K562 (cell line): ENCODE results near the gene RYR1. TPM values are rescaled to one million over a fixed set of nuclear protein-coding genes. Genes with fewer than 3 reads are reported as not detected.

Source experiments
- ADNP ChIP-seq: fragments of 200-800 bp; sonication (Bioruptor generic); IDR thresholded peaks from 2 replicates; pipeline ENCODE4 v1.6.1; 2016; ENCODE audit warnings: missing genetic modification characterization, missing compliant biosample characterization
- GTF2B ChIP-seq: IDR thresholded peaks from 2 replicates; pipeline ENCODE4 v1.6.1; 2011; ENCODE audit not compliant: insufficient read length; ENCODE audit errors: extremely low read depth
- HOXB6 ChIP-seq: fragments of 250-450 bp; sonication (Bioruptor Pico); IDR thresholded peaks from 2 replicates; pipeline ENCODE4 v1.5.1; 2022; ENCODE audit warnings: mild to moderate bottlenecking, borderline replicate concordance
- KLF13 ChIP-seq: fragments of 450-650 bp; IDR thresholded peaks from 2 replicates; pipeline ENCODE4 v1.6.1; 2016; ENCODE audit warnings: missing genetic modification characterization, low read depth, mild to moderate bottlenecking, missing compliant biosample characterization, moderate library complexity, borderline replicate concordance
- MIER1 ChIP-seq: fragments of 450-650 bp; IDR thresholded peaks from 2 replicates; pipeline ENCODE4 v1.6.1; 2016; ENCODE audit warnings: antibody characterized with exemption, mild to moderate bottlenecking, low read depth
- NKRF ChIP-seq: fragments of 450-650 bp; IDR thresholded peaks from 2 replicates; pipeline ENCODE4 v1.6.1; 2016; ENCODE audit warnings: borderline replicate concordance
- OTX1 ChIP-seq: fragments of 450-650 bp; formaldehyde crosslinking; IDR thresholded peaks from 2 replicates; pipeline ENCODE4 v1.4.0; 2022; ENCODE audit warnings: mild to moderate bottlenecking
- POLR2H ChIP-seq: IDR thresholded peaks from 2 replicates; pipeline ENCODE4 v1.6.1; 2016; ENCODE audit warnings: missing genetic modification characterization, low read depth, mild to moderate bottlenecking, control low read depth, missing compliant biosample characterization, moderate library complexity
- TAF9B ChIP-seq: fragments of 450-650 bp; IDR thresholded peaks from 2 replicates; pipeline ENCODE4 v1.6.1; 2018; ENCODE audit warnings: mild to moderate bottlenecking; ENCODE audit not compliant: partially characterized antibody
- TCF7L2 ChIP-seq: fragments of 150-350 bp; IDR thresholded peaks from 2 replicates; pipeline ENCODE4 v1.6.1; 2016; ENCODE audit warnings: low read depth, mild to moderate bottlenecking, low read length, moderate library complexity
- TSHZ1 ChIP-seq: fragments of 250-450 bp; sonication (Bioruptor Pico); IDR thresholded peaks from 2 replicates; pipeline ENCODE4 v1.4.0; 2020; ENCODE audit warnings: mild to moderate bottlenecking, moderate library complexity
- ZBTB8A ChIP-seq: fragments of 450-650 bp; IDR thresholded peaks from 2 replicates; pipeline ENCODE4 v1.6.1; 2018; ENCODE audit warnings: mild to moderate bottlenecking, moderate library complexity; ENCODE audit not compliant: partially characterized antibody
- ZC3H8 ChIP-seq: fragments of 450-650 bp; IDR thresholded peaks from 2 replicates; pipeline ENCODE4 v1.6.1; 2017
- ZFP36 ChIP-seq: fragments of 150-350 bp; IDR thresholded peaks from 2 replicates; pipeline ENCODE4 v1.6.1; 2018; ENCODE audit warnings: low read length, low read depth; ENCODE audit not compliant: partially characterized antibody
- ZNF184 ChIP-seq: sonication (generic); formaldehyde crosslinking; IDR thresholded peaks from 2 replicates; pipeline ENCODE4 v1.5.0; 2020; ENCODE audit warnings: missing genetic modification reagents
- ZNF76 ChIP-seq: fragments of 250-450 bp; sonication (Bioruptor Pico); IDR thresholded peaks from 2 replicates; pipeline ENCODE4 v1.4.0; 2020; ENCODE audit warnings: mild to moderate bottlenecking, moderate library complexity, borderline replicate concordance
- polyA plus RNA-seq, 8 experiments: library from polyadenylated mRNA; depleted of rRNA in 4 of 8; stranded (reverse) in 5 of 8; unstranded in 3 of 8; fragments of >200 nt; fragmentation: Nextera tagmentation in 2 of 8; fragmentation: Illumina TruSeq in 1 of 8; extraction: Ambion mirVana in 2 of 8; extraction: Trizol in 1 of 8; gene quantifications; 2 replicates each; pipeline versions ENCODE4 v1.2.1 to v1.2.3, GENCODE V29; 2011 to 2014; ENCODE audit warnings: inconsistent platforms in 1 of 8, missing spikeins in 1 of 8
- total RNA-seq, 7 experiments: library from RNA; depleted of rRNA in 6 of 7; stranded (reverse); fragments of >200 nt in 6 of 7; fragmentation: Illumina TruSeq in 2 of 7; extraction: Trizol in 2 of 7; gene quantifications; 2 replicates each; pipeline versions ENCODE4 v1.2.1 to v1.2.3, GENCODE V29; 2011 to 2021; ENCODE audit warnings: low replicate concordance in 1 of 7
- TF ChIP-seq, protein P1 (sequence below): fragments of 450-650 bp; IDR thresholded peaks from 2 replicates; pipeline ENCODE4 v1.6.1; 2016; ENCODE audit warnings: low read depth, mild to moderate bottlenecking, moderate library complexity
- TF ChIP-seq, protein P2 (sequence below): fragments of 450-650 bp; IDR thresholded peaks from 2 replicates; pipeline ENCODE4 v1.7.0; 2016; ENCODE audit warnings: borderline replicate concordance

RYR1 gene
- total and polyA plus RNA-seq, 9 of the 15 experiments (the other 6 are each of a cell fraction or from before 2014, with no cell fraction given), result 0.11 to 7.4 (median 3.7) TPM

DNA sequence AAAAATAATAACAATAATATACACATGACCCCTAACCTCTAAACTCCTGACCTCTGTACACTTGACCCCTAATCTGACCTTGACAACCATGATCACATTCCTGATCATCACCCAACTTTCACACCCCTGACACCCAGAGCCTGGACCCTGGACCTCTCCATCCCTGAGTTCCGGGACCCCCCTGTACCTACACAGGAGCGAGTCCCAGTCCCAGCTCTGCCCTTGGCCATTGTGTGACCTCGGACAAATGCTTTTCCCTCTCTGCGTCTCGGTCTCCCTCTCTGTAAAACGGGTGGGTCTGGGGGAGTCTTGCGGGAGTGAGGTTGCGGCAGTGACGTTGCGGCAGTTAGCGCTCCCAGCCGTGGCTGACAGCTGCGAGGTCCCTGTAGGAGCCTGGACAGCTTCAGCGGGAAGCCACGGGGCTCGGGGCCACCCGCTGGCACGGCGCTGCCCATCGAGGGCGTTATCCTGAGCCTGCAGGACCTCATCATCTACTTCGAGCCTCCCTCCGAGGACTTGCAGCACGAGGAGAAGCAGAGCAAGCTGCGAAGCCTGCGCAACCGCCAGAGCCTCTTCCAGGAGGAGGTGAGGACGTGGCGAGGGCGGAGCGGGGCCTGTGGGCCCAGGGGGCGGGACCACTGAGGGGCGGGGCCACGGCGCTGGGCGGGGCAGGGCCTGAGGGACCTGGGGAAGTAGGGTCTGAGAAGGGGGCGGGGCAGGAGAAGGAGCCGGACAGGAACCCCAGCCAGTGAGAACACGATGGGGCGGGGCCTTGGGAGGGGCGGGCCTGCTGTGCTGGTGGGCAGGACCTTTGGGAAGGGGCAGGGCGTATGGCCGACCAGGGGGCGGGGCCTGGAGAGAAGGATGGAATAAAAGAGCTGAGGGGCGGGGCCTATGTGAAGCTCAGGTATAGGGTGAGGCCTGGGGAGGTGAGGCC is 19.2 kb downstream of the RYR1 start (continued):
- TF ChIP-seq TSHZ1 (CRISPR knock-in tag) (peak; percentile 28; the same call in 1 of the 2 replicates), ZFP36 (no peak), KLF13 (tag) (peak; percentile 41; the same call in 1 of the 2 replicates), ZBTB8A (no peak), TCF7L2 (no peak), ZNF184 (CRISPR knock-in tag) (no peak), HOXB6 (CRISPR knock-in tag) (no peak), OTX1 (CRISPR knock-in tag) (no peak), ZNF76 (peak; percentile 84; the same call in 1 of the 2 replicates), ADNP (no peak), ZC3H8 (no peak), NKRF (no peak), TAF9B (no peak), POLR2H (tag) (no peak), MIER1 (no peak), GTF2B (no peak)
- TF ChIP-seq, protein P1, sequence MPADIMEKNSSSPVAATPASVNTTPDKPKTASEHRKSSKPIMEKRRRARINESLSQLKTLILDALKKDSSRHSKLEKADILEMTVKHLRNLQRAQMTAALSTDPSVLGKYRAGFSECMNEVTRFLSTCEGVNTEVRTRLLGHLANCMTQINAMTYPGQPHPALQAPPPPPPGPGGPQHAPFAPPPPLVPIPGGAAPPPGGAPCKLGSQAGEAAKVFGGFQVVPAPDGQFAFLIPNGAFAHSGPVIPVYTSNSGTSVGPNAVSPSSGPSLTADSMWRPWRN, result no peak
- TF ChIP-seq, protein P2, sequence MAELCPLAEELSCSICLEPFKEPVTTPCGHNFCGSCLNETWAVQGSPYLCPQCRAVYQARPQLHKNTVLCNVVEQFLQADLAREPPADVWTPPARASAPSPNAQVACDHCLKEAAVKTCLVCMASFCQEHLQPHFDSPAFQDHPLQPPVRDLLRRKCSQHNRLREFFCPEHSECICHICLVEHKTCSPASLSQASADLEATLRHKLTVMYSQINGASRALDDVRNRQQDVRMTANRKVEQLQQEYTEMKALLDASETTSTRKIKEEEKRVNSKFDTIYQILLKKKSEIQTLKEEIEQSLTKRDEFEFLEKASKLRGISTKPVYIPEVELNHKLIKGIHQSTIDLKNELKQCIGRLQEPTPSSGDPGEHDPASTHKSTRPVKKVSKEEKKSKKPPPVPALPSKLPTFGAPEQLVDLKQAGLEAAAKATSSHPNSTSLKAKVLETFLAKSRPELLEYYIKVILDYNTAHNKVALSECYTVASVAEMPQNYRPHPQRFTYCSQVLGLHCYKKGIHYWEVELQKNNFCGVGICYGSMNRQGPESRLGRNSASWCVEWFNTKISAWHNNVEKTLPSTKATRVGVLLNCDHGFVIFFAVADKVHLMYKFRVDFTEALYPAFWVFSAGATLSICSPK, result no peak
